ACHN (cell line): ENCODE measurements around the gene CD44.
"Not testable (repeated sequence)": the region's sequence is repeated elsewhere in the genome, so short reads cannot be mapped to it uniquely, and the experiment has no call there.

Experiments used
- DNase-seq: peaks from one replicate; pipeline ENCODE4 v3.0.0-alpha.2; 2015
- in situ Hi-C: cut with HindIII; loops from 2 replicates; pipeline ENCODE4 v1.10.0; 2017; ENCODE audit warnings: low sequenced_read_pairs, low pct_ligation_motif_present, low pct_unique_long_range_greater_than_20kb

CD44 gene

DNA sequence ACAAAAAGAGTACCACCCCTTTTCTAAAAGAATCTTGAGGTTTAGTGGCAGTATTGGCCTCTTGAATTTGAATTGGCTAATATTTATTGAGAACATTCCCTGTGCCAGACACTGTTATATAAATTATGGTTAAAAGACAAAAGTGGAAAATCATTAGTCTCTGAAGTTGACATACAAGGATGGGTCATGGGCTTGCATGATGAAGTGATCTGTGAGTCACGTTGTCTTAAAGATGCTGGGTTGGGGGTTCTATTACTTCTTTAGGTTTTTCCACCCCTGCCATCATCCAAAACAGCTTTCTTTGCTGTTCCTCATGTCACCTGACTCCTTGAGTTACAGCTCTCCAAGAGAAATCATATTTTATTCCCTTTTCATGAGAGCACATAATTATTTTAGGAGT lies 85.0 kb downstream of the CD44 start:
- no peak for DNase-seq
- in situ Hi-C loops = no loop called here

GRCh38 chr11:35225946-35226520 lies 87.1 kb downstream of the CD44 start:
- DNase-seq = no peak
- in situ Hi-C loops = no loop called here

DNA sequence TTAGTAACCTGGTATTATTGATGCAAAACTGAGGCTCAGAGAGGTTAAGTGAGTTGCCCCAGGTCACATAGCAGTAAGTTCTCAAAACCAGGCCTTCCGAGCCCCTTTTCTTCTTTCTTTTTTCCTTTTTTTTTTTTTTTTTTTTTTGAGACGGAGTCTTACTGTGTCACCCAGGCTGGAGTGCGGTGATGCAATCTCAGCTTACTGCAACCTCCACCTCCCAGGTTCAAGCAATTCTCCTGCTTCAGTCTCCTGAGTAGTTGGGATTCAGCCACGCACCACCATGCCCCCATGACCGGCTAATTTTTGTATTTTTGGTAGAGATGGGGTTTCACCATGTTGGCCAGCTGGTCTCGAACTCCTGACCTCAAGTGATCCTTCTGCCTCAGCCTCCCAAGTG lies 87.8 kb downstream of the CD44 start:
- in situ Hi-C loops, DNase-seq: not testable (repeated sequence)

DNA sequence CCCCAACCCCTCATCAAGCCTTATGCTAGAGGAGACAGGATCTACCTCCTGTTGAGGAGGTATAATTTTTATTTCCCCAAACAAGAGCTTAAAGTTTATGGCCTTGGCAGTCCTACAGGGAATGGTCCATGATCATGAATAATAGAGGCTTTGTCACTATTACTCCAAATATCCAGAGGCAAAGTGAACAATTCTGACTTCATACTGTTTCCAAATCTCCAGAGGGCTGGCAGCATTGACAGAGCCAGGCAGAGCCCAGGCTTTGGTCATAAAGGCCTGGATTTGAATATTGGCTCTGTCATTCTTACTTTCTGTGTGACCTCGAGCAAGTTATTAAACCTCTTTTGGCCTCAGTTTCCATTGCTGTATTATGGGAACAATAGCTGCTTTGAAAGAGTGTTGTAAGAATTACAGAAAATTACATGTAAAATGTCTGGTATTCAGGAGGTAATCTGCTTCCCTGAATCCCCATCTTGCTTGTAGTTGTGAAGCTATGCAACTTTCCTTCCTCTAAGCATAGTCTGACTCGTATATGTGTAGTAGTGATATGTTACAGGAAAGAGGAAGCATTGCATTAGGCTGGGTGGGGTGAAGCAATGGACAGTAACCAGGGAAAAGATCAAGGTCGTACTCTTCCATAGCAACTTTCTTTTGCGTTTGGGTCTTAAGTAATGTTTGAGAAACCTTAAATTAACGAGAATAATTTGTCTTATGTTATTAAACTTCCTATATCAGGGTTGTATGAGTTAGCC lies 88.8 kb downstream of the CD44 start:
- no peak for DNase-seq
- in situ Hi-C loops = no loop called here

GRCh38 chr11:35228328-35228725 lies 89.4 kb downstream of the CD44 start:
- no peak for DNase-seq
- in situ Hi-C loops = no loop called here

DNA sequence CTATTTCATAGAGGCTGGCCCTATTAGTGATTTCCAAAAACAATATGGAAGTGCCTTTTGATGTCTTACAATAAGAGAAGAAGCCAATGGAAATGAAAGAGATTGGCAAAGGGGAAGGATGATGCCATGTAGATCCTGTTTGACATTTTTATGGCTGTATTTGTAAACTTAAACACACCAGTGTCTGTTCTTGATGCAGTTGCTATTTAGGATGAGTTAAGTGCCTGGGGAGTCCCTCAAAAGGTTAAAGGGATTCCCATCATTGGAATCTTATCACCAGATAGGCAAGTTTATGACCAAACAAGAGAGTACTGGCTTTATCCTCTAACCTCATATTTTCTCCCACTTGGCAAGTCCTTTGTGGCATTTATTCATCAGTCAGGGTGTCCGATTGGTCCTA lies 91.4 kb downstream of the CD44 start:
- in situ Hi-C loops = no loop called here
- no peak for DNase-seq

DNA sequence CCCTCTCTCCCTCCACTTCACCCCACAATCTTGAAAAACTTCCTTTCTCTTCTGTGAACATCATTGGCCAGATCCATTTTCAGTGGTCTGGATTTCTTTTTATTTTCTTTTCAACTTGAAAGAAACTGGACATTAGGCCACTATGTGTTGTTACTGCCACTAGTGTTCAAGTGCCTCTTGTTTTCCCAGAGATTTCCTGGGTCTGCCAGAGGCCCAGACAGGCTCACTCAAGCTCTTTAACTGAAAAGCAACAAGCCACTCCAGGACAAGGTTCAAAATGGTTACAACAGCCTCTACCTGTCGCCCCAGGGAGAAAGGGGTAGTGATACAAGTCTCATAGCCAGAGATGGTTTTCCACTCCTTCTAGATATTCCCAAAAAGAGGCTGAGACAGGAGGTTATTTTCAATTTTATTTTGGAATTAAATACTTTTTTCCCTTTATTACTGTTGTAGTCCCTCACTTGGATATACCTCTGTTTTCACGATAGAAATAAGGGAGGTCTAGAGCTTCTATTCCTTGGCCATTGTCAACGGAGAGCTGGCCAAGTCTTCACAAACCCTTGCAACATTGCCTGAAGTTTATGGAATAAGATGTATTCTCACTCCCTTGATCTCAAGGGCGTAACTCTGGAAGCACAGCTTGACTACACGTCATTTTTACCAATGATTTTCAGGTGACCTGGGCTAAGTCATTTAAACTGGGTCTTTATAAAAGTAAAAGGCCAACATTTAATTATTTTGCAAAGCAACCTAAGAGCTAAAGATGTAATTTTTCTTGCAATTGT lies 92.3 kb downstream of the CD44 start:
- in situ Hi-C loops = no loop called here
- no peak for DNase-seq

DNA sequence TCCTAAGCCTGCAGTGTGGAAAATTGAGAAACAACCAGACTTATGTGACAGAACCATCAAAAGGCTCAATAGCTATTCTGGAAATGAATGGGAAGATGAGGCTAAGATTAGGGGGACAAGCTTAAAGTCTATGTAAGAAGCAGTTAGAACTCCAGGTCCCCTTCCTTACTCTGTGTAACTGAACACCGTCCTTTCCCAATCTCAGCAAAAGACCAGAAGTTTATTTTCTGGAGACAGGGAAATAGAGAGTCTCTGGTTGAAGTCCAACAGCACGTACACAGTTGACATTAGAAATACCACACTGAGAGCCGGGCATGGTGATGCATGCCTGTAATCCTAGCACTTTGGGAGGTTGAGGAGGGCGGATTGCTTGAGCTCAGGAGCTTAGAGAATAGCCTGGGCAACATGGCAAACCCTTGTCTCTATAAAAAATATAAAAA lies 93.9 kb downstream of the CD44 start:
- in situ Hi-C loops = no loop called here

DNA sequence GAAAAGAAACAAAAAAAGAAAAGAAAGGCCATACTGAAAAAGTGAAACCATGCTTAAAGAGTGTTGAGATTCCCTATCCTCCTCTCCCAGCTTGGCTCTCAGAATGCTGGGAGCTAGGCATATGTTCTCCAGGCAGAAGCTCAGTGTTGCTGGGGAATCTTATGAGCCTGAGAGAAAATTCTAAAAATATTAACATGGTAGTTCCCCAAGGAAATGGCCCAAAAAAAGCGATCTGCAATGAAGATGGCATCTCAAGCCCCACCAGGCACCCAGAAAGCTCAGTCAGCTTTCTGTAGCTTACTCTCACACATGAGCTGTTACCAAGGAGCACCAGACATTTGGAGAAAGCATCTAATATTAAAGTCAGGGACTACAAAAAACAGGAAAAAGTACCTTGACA lies 94.5 kb downstream of the CD44 start:
- in situ Hi-C loops = no loop called here
- DNase-seq = no peak

More for the DNA sequence above, 93.9 kb downstream of the CD44 start:
- DNase-seq = no peak

DNA sequence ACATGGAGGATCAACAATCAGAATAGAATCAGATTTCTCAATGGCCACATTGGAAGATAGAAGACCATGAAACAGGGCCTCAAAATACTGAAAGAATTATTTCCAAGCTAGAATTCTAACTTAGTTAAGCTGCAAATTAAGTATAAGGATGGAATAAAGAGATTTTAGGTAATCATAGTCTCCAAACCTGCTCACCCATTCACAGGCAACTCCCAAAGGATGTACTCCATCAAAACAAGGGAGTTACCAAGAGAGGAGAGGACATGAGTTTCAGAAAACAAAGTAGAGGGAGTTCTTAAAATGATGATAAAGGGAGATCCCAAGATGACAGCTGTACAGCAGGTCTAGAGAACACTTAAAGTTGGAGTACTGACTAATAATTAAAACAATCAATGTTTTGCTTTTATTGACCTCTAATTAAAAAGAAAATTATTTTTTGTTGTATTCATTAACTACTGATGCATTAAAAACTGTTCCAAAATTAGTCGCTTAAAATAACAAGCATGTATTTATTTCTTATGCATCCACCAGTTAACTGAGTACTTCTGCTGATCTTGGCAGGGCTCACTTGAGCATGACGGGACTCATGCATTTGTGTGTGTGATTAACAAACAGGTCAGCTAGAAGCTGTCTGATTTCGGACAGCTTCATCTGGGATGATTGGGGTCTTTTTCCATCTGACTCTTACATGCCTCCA lies 95.6 kb downstream of the CD44 start:
- no peak for DNase-seq
- in situ Hi-C loops = no loop called here

- in situ Hi-C loops = no loop called here
- DNase-seq = no peak
These were observed 96.1 kb downstream of the CD44 start for GRCh38 chr11:35235157-35235468.

GRCh38 chr11:35235498-35235897 lies 96.5 kb downstream of the CD44 start:
- no peak for DNase-seq
- in situ Hi-C loops = no loop called here

DNA sequence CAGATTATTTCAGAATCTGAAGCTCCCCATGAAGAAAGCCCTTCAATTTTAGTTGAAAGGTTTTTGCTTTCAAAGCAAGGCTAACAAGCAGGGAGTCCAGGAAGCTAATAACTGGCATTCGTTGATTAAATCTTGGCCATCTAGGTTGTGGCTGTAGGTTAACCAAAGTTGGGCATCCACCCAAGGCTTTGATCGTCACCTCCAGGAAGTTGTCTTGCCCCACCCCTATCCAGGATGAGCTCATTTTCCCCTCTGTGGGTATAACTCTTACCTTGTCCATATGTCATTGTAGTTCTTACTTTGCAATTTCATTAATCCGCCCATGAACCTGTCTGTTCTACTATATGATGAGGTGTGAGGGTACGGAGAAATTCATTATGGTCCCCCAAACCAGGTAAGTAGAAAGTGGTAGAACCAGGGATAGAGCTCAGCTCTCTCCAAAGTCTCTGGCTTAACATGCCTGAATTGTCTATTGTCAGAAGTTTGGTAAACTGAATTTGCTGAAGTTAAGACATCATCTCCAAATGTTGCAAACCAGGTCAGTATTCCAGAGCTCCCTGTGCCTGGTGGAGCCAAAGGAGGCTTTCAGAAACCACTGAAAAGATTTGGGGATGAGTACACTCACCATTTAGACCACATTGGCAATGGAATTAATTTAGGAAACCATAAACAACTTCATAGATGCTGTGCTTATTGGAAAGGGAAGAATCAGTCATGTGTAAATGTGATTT lies 97.1 kb downstream of the CD44 start:
- peak; percentile 45 for DNase-seq
- in situ Hi-C loops = no loop called here

- DNase-seq = no peak
- in situ Hi-C loops = no loop called here
These were observed 97.7 kb downstream of the CD44 start for GRCh38 chr11:35236667-35237003.

- no peak for DNase-seq
- in situ Hi-C loops = no loop called here
These were observed 98.4 kb downstream of the CD44 start for GRCh38 chr11:35237351-35237750.

DNA sequence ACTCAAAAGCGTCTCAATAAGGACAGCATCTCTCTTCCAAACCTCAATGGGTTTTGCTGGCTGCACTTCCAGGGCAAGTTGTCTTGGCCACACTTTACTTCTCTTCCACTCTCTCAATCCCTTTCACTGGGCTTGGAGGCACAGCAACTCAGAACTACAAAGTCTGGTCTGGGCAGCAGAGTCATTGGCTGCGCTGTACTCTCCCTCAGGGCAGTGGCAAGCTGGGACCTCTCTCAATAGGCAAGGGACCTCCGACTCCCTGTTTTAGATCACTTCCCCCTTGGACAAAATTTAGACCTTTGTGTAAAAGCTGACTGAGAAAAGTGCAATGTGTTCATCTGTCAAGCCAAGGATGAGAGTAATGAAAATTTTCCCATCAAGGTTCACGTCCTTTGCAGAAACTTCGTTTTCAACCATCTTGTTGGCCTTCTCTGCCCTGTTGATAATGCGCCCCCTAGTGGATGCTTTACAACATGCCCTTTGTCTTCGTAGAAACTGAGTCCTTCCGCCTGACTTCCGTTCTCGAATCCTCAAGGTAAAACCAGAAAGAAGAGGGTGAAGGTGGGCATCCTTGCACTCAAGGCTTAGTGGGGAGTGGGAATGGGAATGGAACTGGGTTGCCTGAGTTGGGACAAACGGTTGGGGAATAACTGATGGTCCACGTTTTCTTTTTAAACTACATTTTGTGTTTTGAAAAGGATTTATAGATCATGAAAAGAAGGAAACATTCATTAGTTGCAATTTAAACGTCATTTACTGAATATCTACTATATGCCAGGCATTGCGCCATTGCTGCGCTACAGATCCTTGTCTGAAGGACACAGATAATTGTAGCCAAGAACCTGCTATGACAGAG lies 99.1 kb downstream of the CD44 start:
- peak; percentile 39 for DNase-seq
- in situ Hi-C loops = no loop called here

DNA sequence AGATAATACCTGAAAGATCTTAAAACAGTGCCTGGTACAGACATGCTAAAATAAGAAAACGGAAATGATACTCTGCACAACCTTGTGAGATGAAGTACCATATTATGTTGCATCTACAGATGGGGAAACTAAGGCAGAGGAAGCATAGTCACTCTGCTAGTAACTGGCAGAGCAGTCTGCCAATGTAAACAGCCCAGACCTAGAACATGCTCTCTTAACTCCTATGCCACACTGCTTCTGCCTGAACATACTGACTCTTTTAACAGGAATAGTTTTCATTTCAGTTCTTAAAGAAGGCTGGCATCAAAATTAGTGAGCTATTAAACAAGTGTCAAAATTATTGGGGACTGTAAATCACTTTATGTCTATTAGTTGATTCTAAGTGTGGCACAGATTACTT lies 99.9 kb downstream of the CD44 start:
- in situ Hi-C loops = no loop called here

DNA sequence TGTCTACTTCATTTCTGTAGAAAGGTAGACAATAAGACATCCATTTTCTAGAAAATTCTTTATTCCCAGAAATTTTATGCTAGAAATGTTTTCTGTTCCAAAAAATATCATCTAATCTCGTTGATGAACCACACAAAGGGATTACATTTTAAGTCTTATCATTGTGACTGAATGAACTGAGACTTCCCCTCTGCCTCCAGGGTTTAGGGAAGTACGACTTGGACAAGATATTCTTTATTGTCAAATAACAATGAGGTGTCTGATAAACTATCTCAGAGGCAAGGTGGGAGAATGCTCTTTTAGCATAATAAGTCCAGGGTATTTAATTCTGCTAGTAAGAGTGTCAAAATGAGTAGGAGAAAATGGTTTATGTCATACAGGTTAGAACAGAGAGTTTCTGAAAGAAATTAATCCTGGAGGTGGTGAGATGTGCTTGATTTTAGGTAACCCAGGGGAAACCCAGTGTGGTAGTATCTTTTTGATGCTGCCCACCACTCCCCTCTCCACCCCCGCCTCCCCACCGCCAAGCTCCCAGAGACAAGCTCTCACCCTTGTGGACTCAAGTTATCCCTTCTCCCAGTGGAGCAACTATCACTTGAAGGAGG lies 100.6 kb downstream of the CD44 start:
- in situ Hi-C loops = no loop called here
- no peak for DNase-seq

More for the DNA sequence above, 99.9 kb downstream of the CD44 start:
- DNase-seq = no peak
